ENCODE data around the gene EHD3.

GRCh38 chr2:31241625-31242270 is 7.8 kb downstream of the EHD3 start:
- no peak for TF ChIP-seq FOXK2 (IDR thresholded peaks at IDR 0.05)
- TF ChIP-seq SUZ12 (IDR thresholded peaks at IDR 0.05) = no peak
- no peak for TF ChIP-seq ARNT (IDR thresholded peaks at IDR 0.05)
- TF ChIP-seq FOXM1 (IDR thresholded peaks at IDR 0.05; ENCODE audit: borderline replicate concordance) = no peak
- no peak for TF ChIP-seq SP1 (IDR thresholded peaks at IDR 0.05)
- TF ChIP-seq BHLHE40 (IDR thresholded peaks at IDR 0.05; ENCODE audit: borderline replicate concordance) = no peak
- no peak for TF ChIP-seq FOXA1 (IDR thresholded peaks at IDR 0.05)

All from HEK293T (cell line).